ENCODE measurements around the gene DNAJC8.
A peak's percentile ranks its signal among the peaks of the same experiment; 100 is the strongest.

DNAJC8 gene

DNA sequence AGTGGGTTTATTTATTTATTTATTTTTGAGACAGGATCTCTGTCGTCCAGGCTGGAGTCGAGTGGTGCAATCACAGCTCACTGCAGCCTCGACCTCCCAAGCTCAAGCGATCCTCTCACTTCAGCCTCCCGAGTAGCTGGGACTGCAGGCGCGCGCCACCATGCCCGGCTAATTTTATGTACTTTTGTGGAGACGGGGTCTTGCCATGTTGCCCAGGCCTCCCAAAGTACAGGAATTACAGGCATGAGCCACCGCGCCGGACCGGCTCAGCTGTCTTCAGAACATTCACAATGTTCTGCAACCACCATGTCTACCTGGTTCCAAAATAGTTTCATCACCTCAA is 406 bp upstream of the DNAJC8 start:
- Histone ChIP-seq H3K4me1 (ENCODE audit: control insufficient read depth, insufficient read depth, low read length) (0 out of 2 replicates have a peak, but pooled peaks cover 3% of the 10 kb centered on the region), H3K9me3 (ENCODE audit: control insufficient read depth, insufficient read depth, low read depth, low read length) (no peaks in the 10 kb centered on the region), H3K27ac (ENCODE audit: extremely low read depth, low read depth, low read length) (no peak overlapping the region), H3K36me3 (ENCODE audit: control insufficient read depth in 2 of 2, insufficient read depth in 1 of 2, low read length in 2 of 2) (peaks cover 19 to 41% of the 10 kb centered on the region in 2 experiments), H3K4me3 (ENCODE audit: low read depth, low read length) (no peak overlapping the region)
- TF ChIP-seq ZNF121 (tag by site-specific recombination; IDR thresholded peaks at IDR 0.05): peak; percentile 95
- TF ChIP-seq ZNF792 (tag by site-specific recombination; IDR thresholded peaks at IDR 0.05): no peak
- no peak for TF ChIP-seq GLIS1 (tag by site-specific recombination; IDR thresholded peaks at IDR 0.05)
- TF ChIP-seq ZNF600 (tag by site-specific recombination; IDR thresholded peaks at IDR 0.05): 0 out of 2 replicates have a peak, but pooled peaks have one; percentile 40
- ChIA-PET CTCF (no interaction called here), POLR2A (no interaction called here)

DNA sequence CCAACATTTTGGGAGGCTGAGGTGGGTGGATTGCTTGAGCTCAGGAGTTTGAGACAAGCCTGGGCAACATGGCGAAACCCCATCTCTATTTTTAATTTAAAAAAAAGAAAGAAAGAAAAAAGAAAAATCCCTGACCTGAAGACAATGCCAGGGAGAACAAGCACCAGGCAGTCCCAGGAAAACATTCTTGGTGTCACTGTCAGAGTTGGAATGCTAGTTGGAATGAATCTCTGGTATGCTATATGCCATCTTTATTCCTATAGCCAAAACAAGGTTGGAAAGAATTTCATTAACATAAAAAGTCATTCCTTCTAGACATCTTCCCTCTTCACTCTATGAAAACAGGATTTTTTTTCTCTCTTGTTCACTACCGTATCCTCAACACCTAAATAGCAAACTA is 2.8 kb downstream of the DNAJC8 start:
- Histone ChIP-seq H3K9me3 (ENCODE audit: control insufficient read depth, insufficient read depth, low read depth, low read length) (no peaks in the 10 kb centered on the region), H3K4me1 (ENCODE audit: control insufficient read depth, insufficient read depth, low read length) (no peaks in the 10 kb centered on the region), H3K4me3 (ENCODE audit: low read depth, low read length) (no peak overlapping the region), H3K27ac (ENCODE audit: extremely low read depth, low read depth, low read length) (no peak overlapping the region), H3K36me3 (ENCODE audit: control insufficient read depth in 2 of 2, insufficient read depth in 1 of 2, low read length in 2 of 2) (peaks cover 51 to 60% of the 10 kb centered on the region in 2 experiments)
- CTCF ChIA-PET: interaction anchor here (0.6 kb wide), 1 partner anchor 19 kb away, joined by 3 read pairs; no protein-coding TSS in a partner anchor
- POLR2A ChIA-PET: no interaction called here
- TF ChIP-seq, protein P1, sequence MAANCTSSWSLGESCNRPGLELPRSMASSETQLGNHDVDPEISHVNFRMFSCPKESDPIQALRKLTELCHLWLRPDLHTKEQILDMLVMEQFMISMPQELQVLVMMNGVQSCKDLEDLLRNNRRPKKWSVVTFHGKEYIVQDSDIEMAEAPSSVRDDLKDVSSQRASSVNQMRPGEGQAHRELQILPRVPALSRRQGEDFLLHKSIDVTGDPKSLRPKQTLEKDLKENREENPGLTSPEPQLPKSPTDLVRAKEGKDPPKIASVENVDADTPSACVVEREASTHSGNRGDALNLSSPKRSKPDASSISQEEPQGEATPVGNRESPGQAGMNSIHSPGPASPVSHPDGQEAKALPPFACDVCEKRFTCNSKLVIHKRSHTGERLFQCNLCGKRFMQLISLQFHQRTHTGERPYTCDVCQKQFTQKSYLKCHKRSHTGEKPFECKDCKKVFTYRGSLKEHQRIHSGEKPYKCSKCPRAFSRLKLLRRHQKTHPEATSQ (tag by site-specific recombination; IDR thresholded peaks at IDR 0.05): no peak
- TF ChIP-seq, protein P2, sequence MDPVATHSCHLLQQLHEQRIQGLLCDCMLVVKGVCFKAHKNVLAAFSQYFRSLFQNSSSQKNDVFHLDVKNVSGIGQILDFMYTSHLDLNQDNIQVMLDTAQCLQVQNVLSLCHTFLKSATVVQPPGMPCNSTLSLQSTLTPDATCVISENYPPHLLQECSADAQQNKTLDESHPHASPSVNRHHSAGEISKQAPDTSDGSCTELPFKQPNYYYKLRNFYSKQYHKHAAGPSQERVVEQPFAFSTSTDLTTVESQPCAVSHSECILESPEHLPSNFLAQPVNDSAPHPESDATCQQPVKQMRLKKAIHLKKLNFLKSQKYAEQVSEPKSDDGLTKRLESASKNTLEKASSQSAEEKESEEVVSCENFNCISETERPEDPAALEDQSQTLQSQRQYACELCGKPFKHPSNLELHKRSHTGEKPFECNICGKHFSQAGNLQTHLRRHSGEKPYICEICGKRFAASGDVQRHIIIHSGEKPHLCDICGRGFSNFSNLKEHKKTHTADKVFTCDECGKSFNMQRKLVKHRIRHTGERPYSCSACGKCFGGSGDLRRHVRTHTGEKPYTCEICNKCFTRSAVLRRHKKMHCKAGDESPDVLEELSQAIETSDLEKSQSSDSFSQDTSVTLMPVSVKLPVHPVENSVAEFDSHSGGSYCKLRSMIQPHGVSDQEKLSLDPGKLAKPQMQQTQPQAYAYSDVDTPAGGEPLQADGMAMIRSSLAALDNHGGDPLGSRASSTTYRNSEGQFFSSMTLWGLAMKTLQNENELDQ (tag by site-specific recombination; IDR thresholded peaks at IDR 0.05; ENCODE audit: low read depth): no peak
- no peak for TF ChIP-seq ZNF175 (tag by site-specific recombination; IDR thresholded peaks at IDR 0.05)
- TF ChIP-seq ZNF211 (tag by site-specific recombination; IDR thresholded peaks at IDR 0.05; ENCODE audit: low read depth): no peak
- TF ChIP-seq OVOL3 (tag by site-specific recombination; IDR thresholded peaks at IDR 0.05): no peak
- TF ChIP-seq, protein P3, sequence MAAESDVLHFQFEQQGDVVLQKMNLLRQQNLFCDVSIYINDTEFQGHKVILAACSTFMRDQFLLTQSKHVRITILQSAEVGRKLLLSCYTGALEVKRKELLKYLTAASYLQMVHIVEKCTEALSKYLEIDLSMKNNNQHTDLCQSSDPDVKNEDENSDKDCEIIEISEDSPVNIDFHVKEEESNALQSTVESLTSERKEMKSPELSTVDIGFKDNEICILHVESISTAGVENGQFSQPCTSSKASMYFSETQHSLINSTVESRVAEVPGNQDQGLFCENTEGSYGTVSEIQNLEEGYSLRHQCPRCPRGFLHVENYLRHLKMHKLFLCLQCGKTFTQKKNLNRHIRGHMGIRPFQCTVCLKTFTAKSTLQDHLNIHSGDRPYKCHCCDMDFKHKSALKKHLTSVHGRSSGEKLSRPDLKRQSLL (tag by site-specific recombination; IDR thresholded peaks at IDR 0.05): no peak
- TF ChIP-seq ZNF239 (tag by site-specific recombination; IDR thresholded peaks at IDR 0.05): no peak
- no peak for TF ChIP-seq ZNF350 (tag by site-specific recombination; IDR thresholded peaks at IDR 0.05)
- no peak for TF ChIP-seq RBAK (tag by site-specific recombination; IDR thresholded peaks at IDR 0.05)
- no peak for TF ChIP-seq SCRT1 (tag by site-specific recombination; IDR thresholded peaks at IDR 0.05; ENCODE audit: borderline replicate concordance)

DNA sequence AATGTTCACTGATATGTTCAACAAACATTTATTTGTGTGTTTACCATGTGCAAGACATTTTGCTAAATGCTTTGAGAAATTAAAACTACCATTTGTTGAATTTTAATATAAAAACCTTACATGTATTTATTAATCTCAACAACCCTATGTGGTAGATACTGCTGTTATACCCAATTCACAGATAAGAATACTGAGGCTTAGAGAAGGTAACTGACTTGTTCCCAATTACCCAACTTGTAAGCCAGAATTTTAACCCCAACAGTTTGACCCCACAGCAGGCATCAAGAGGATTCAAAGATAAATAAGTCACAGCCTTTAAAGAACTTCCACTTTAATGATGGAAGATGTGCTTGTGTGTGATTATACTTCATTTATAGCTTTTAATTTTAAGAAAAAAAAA is 3.7 kb downstream of the DNAJC8 start:
- Histone ChIP-seq H3K9me3 (ENCODE audit: control insufficient read depth, insufficient read depth, low read depth, low read length) (no peaks in the 10 kb centered on the region), H3K4me3 (ENCODE audit: low read depth, low read length) (no peak overlapping the region), H3K4me1 (ENCODE audit: control insufficient read depth, insufficient read depth, low read length) (no peaks in the 10 kb centered on the region), H3K36me3 (ENCODE audit: control insufficient read depth in 2 of 2, insufficient read depth in 1 of 2, low read length in 2 of 2) (peaks cover 60 to 69% of the 10 kb centered on the region in 2 experiments), H3K27ac (ENCODE audit: extremely low read depth, low read depth, low read length) (no peak overlapping the region)
- CTCF ChIA-PET: interaction anchor here (0.7 kb wide), 1 partner anchor 584 kb away, joined by 3 read pairs; no protein-coding TSS in a partner anchor
- POLR2A ChIA-PET: no interaction called here
- no peak for TF ChIP-seq SALL2 (tag by site-specific recombination; IDR thresholded peaks at IDR 0.05; ENCODE audit: borderline replicate concordance)
- TF ChIP-seq ZBTB20 (tag by site-specific recombination; IDR thresholded peaks at IDR 0.05): no peak
- TF ChIP-seq, protein P4, sequence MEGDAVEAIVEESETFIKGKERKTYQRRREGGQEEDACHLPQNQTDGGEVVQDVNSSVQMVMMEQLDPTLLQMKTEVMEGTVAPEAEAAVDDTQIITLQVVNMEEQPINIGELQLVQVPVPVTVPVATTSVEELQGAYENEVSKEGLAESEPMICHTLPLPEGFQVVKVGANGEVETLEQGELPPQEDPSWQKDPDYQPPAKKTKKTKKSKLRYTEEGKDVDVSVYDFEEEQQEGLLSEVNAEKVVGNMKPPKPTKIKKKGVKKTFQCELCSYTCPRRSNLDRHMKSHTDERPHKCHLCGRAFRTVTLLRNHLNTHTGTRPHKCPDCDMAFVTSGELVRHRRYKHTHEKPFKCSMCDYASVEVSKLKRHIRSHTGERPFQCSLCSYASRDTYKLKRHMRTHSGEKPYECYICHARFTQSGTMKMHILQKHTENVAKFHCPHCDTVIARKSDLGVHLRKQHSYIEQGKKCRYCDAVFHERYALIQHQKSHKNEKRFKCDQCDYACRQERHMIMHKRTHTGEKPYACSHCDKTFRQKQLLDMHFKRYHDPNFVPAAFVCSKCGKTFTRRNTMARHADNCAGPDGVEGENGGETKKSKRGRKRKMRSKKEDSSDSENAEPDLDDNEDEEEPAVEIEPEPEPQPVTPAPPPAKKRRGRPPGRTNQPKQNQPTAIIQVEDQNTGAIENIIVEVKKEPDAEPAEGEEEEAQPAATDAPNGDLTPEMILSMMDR (tag by site-specific recombination; IDR thresholded peaks at IDR 0.05): no peak
- TF ChIP-seq SP2 (tag by site-specific recombination; IDR thresholded peaks at IDR 0.05): no peak
- TF ChIP-seq ZSCAN16 (tag by site-specific recombination; IDR thresholded peaks at IDR 0.05): no peak
- TF ChIP-seq ZNF311 (tag by site-specific recombination; IDR thresholded peaks at IDR 0.05; ENCODE audit: borderline replicate concordance): no peak
- TF ChIP-seq, protein P1 (tag by site-specific recombination; IDR thresholded peaks at IDR 0.05): no peak
- no peak for TF ChIP-seq ZBTB7A (tag by site-specific recombination; IDR thresholded peaks at IDR 0.05; ENCODE audit: low read depth)
- no peak for TF ChIP-seq ZNF624 (tag by site-specific recombination; IDR thresholded peaks at IDR 0.05)
- no peak for TF ChIP-seq ZFHX2 (tag by site-specific recombination; conservative IDR thresholded peaks at IDR 0.05)
- TF ChIP-seq ZNF37A (tag by site-specific recombination; IDR thresholded peaks at IDR 0.05): no peak
- TF ChIP-seq ZFP37 (tag by site-specific recombination; IDR thresholded peaks at IDR 0.05): no peak
- no peak for TF ChIP-seq ZSCAN30 (tag by site-specific recombination; IDR thresholded peaks at IDR 0.05)
